ENCODE results near the gene ONECUT2.
"Not testable (repeated sequence)": the region's sequence is repeated elsewhere in the genome, so short reads cannot be mapped to it uniquely, and the experiment has no call there.

ONECUT2 gene

GRCh38 chr18:57390044-57390443 is 45.1 kb upstream of the ONECUT2 start:
- no peak for ATAC-seq
- TF ChIP-seq SNAI2 (CRISPR knock-in tag; IDR thresholded peaks at IDR 0.05) (no peak), CSDC2 (CRISPR knock-in tag; IDR thresholded peaks at IDR 0.05) (no peak), TSHZ2 (CRISPR knock-in tag; IDR thresholded peaks at IDR 0.05) (no peak), POU6F1 (CRISPR knock-in tag; IDR thresholded peaks at IDR 0.05; ENCODE audit: borderline replicate concordance, low read depth) (no peak), CSRNP3 (CRISPR knock-in tag; IDR thresholded peaks at IDR 0.05) (no peak), ZNF70 (CRISPR knock-in tag; IDR thresholded peaks at IDR 0.05) (no peak), ARNTL (CRISPR knock-in tag; IDR thresholded peaks at IDR 0.05; ENCODE audit: borderline replicate concordance, low read depth) (no peak), TOX (CRISPR knock-in tag; IDR thresholded peaks at IDR 0.05; ENCODE audit: borderline replicate concordance) (no peak), ESRRG (CRISPR knock-in tag; IDR thresholded peaks at IDR 0.05) (no peak), PATZ1 (CRISPR knock-in tag; IDR thresholded peaks at IDR 0.05; ENCODE audit: borderline replicate concordance) (no peak), ZNF8 (CRISPR knock-in tag; IDR thresholded peaks at IDR 0.05) (no peak), ZFP3 (CRISPR knock-in tag; IDR thresholded peaks at IDR 0.05) (no peak), ISL1 (CRISPR knock-in tag; IDR thresholded peaks at IDR 0.05) (no peak), ZFP30 (CRISPR knock-in tag; IDR thresholded peaks at IDR 0.05) (no peak)

- ATAC-seq = not testable (repeated sequence)
Observed at GRCh38 chr18:57394749-57395148, 40.4 kb upstream of the ONECUT2 start.

- not testable (repeated sequence) for ATAC-seq
Observed at GRCh38 chr18:57396831-57397230, 38.3 kb upstream of the ONECUT2 start.

- no peak for ATAC-seq
- TF ChIP-seq ZFP30 (CRISPR knock-in tag; IDR thresholded peaks at IDR 0.05) = no peak
- no peak for TF ChIP-seq SNAI2 (CRISPR knock-in tag; IDR thresholded peaks at IDR 0.05)
- no peak for TF ChIP-seq ARNTL (CRISPR knock-in tag; IDR thresholded peaks at IDR 0.05; ENCODE audit: borderline replicate concordance, low read depth)
- TF ChIP-seq ISL1 (CRISPR knock-in tag; IDR thresholded peaks at IDR 0.05) = no peak
- TF ChIP-seq CSRNP3 (CRISPR knock-in tag; IDR thresholded peaks at IDR 0.05) = no peak
- TF ChIP-seq CREB5 (CRISPR knock-in tag; IDR thresholded peaks at IDR 0.05; ENCODE audit: low read depth) = no peak
- no peak for TF ChIP-seq GLIS3 (CRISPR knock-in tag; IDR thresholded peaks at IDR 0.05)
- no peak for TF ChIP-seq TOX (CRISPR knock-in tag; IDR thresholded peaks at IDR 0.05; ENCODE audit: borderline replicate concordance)
- TF ChIP-seq ZNF565 (CRISPR knock-in tag; conservative IDR thresholded peaks at IDR 0.05; ENCODE audit: low read depth) = no peak
- TF ChIP-seq POU6F1 (CRISPR knock-in tag; IDR thresholded peaks at IDR 0.05; ENCODE audit: borderline replicate concordance, low read depth) = no peak
- TF ChIP-seq OSR1 (CRISPR knock-in tag; IDR thresholded peaks at IDR 0.05) = no peak
Observed at GRCh38 chr18:57397440-57398132, 37.6 kb upstream of the ONECUT2 start.
